Measurements from ENCODE around the gene ADPRS.

The ADPRS gene

GRCh38 chr1:36135796-36136195 lies 47.1 kb downstream of the ADPRS start:
- H3K9me3 ChIP-seq (ENCODE audit: low read length): no peaks in the 10 kb centered on the region
- H3K4me2 ChIP-seq (ENCODE audit: low read length): no peak overlapping the region
- no peaks in the 10 kb centered on the region for H3F3A ChIP-seq (ENCODE audit: insufficient read depth, low read length)
- no peak overlapping the region for H3K27ac ChIP-seq (ENCODE audit: low read depth, low read length, poor library complexity, severe bottlenecking)
- H3K27me3 ChIP-seq (ENCODE audit: insufficient read depth, low read length): no peaks in the 10 kb centered on the region
- no peaks in the 10 kb centered on the region for H4K20me1 ChIP-seq (ENCODE audit: insufficient read depth, low read length)
- TF ChIP-seq, protein P1, sequence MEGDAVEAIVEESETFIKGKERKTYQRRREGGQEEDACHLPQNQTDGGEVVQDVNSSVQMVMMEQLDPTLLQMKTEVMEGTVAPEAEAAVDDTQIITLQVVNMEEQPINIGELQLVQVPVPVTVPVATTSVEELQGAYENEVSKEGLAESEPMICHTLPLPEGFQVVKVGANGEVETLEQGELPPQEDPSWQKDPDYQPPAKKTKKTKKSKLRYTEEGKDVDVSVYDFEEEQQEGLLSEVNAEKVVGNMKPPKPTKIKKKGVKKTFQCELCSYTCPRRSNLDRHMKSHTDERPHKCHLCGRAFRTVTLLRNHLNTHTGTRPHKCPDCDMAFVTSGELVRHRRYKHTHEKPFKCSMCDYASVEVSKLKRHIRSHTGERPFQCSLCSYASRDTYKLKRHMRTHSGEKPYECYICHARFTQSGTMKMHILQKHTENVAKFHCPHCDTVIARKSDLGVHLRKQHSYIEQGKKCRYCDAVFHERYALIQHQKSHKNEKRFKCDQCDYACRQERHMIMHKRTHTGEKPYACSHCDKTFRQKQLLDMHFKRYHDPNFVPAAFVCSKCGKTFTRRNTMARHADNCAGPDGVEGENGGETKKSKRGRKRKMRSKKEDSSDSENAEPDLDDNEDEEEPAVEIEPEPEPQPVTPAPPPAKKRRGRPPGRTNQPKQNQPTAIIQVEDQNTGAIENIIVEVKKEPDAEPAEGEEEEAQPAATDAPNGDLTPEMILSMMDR (IDR thresholded peaks at IDR 0.05; ENCODE audit: low read length): no peak
- TF ChIP-seq EZH2 (IDR thresholded peaks at IDR 0.05; ENCODE audit: borderline replicate concordance, low read length): no peak
- H3K9ac ChIP-seq (ENCODE audit: low read length): no peak overlapping the region
- H3K4me1 ChIP-seq (ENCODE audit: insufficient read depth, low read length, severe bottlenecking): no peaks in the 10 kb centered on the region
- peaks cover 40% of the 10 kb centered on the region for H3K36me3 ChIP-seq (ENCODE audit: insufficient read depth, low read length)
- no peak overlapping the region for H2AFZ ChIP-seq (ENCODE audit: low read length)
- H3K9me2 ChIP-seq (ENCODE audit: low read depth, low read length): no peaks in the 10 kb centered on the region
- H3K4me3 ChIP-seq (ENCODE audit: low read depth, low read length, poor library complexity, severe bottlenecking): no peak overlapping the region
- H3K79me2 ChIP-seq (ENCODE audit: insufficient read depth, low read length): no peaks in the 10 kb centered on the region

DNA sequence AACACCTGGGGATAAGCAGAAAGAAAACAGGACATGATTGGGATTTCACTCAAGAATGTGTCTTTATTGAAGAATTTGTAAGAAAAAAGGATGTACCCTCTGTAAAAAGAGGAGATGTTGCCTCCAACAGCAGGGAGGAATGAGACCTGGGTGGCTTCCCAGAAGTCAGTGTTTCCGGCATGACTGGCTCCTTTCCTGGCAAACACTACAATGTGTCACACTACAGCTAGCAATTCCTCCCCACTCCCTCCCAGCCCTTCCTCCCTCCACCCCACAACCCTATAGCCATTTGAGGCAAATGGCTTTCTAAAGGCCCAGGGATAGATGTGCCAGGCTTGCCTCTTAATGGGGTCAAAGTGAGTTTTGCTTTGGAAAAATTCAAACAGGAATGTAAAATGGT lies 47.8 kb downstream of the ADPRS start:
- H3K4me1 ChIP-seq (ENCODE audit: insufficient read depth, low read length, severe bottlenecking): no peaks in the 10 kb centered on the region
- H3F3A ChIP-seq (ENCODE audit: insufficient read depth, low read length): no peaks in the 10 kb centered on the region

GRCh38 chr1:36137226-36137625 lies 48.5 kb downstream of the ADPRS start:
- no peak overlapping the region for H3K9ac ChIP-seq (ENCODE audit: low read length)
- H3K27ac ChIP-seq (ENCODE audit: low read depth, low read length, poor library complexity, severe bottlenecking): no peak overlapping the region
- no peaks in the 10 kb centered on the region for H3F3A ChIP-seq (ENCODE audit: insufficient read depth, low read length)
- H3K79me2 ChIP-seq (ENCODE audit: insufficient read depth, low read length): peaks cover 3% of the 10 kb centered on the region; the same call in 1 of the 2 replicates
- no peak overlapping the region for H2AFZ ChIP-seq (ENCODE audit: low read length)
- no peaks in the 10 kb centered on the region for H3K27me3 ChIP-seq (ENCODE audit: insufficient read depth, low read length)
- H3K4me1 ChIP-seq (ENCODE audit: insufficient read depth, low read length, severe bottlenecking): no peaks in the 10 kb centered on the region
- no peaks in the 10 kb centered on the region for H3K9me3 ChIP-seq (ENCODE audit: low read length)
- H3K9me2 ChIP-seq (ENCODE audit: low read depth, low read length): no peaks in the 10 kb centered on the region
- H4K20me1 ChIP-seq (ENCODE audit: insufficient read depth, low read length): no peaks in the 10 kb centered on the region
- no peak overlapping the region for H3K4me3 ChIP-seq (ENCODE audit: low read depth, low read length, poor library complexity, severe bottlenecking)
- H3K4me2 ChIP-seq (ENCODE audit: low read length): no peak overlapping the region
- TF ChIP-seq, protein P1 (IDR thresholded peaks at IDR 0.05; ENCODE audit: low read length): no peak
- no peak for TF ChIP-seq EZH2 (IDR thresholded peaks at IDR 0.05; ENCODE audit: borderline replicate concordance, low read length)
- H3K36me3 ChIP-seq (ENCODE audit: insufficient read depth, low read length): peaks cover 42% of the 10 kb centered on the region

More for the DNA sequence above, 47.8 kb downstream of the ADPRS start:
- TF ChIP-seq, protein P1 (IDR thresholded peaks at IDR 0.05; ENCODE audit: low read length): no peak
- TF ChIP-seq EZH2 (IDR thresholded peaks at IDR 0.05; ENCODE audit: borderline replicate concordance, low read length): no peak
- Histone ChIP-seq H3K4me2 (ENCODE audit: low read length) (no peak overlapping the region), H2AFZ (ENCODE audit: low read length) (no peak overlapping the region), H4K20me1 (ENCODE audit: insufficient read depth, low read length) (no peaks in the 10 kb centered on the region), H3K4me3 (ENCODE audit: low read depth, low read length, poor library complexity, severe bottlenecking) (no peak overlapping the region), H3K36me3 (ENCODE audit: insufficient read depth, low read length) (peaks cover 40% of the 10 kb centered on the region), H3K79me2 (ENCODE audit: insufficient read depth, low read length) (no peaks in the 10 kb centered on the region), H3K27ac (ENCODE audit: low read depth, low read length, poor library complexity, severe bottlenecking) (no peak overlapping the region), H3K9me3 (ENCODE audit: low read length) (no peaks in the 10 kb centered on the region), H3K9me2 (ENCODE audit: low read depth, low read length) (no peaks in the 10 kb centered on the region), H3K27me3 (ENCODE audit: insufficient read depth, low read length) (no peaks in the 10 kb centered on the region), H3K9ac (ENCODE audit: low read length) (no peak overlapping the region)

All from OCI-LY1 (cell line).